Measurements from ENCODE around the gene RCL1.
"Not testable (repeated sequence)": the region's sequence is repeated elsewhere in the genome, so short reads cannot be mapped to it uniquely, and the experiment has no call there.

Gene RCL1

DNA sequence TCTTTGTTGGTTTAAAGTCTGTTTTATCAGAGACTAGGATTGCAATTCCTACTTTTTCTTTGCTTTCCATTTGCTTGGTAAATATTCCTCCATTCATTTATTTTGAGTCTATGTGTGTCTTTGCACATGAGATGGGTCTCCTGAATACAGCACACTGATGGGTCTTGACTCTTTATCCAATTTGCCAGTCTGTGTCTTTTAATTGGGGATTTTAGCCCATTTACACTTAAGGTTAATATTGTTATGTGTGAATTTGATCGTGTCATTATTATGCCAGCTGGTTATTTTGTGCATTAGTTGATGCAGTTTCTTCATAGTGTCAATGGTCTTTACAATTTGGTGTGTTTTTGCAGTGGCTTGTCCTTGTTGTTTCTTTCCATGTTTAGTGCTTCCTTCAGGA is 107.1 kb downstream of the RCL1 start:
- DNase-seq; in situ Hi-C loops (cut with HindIII; ENCODE audit: low pct_ligation_motif_present, low pct_unique_long_range_greater_than_20kb, low sequenced_read_pairs): not testable (repeated sequence)

DNA sequence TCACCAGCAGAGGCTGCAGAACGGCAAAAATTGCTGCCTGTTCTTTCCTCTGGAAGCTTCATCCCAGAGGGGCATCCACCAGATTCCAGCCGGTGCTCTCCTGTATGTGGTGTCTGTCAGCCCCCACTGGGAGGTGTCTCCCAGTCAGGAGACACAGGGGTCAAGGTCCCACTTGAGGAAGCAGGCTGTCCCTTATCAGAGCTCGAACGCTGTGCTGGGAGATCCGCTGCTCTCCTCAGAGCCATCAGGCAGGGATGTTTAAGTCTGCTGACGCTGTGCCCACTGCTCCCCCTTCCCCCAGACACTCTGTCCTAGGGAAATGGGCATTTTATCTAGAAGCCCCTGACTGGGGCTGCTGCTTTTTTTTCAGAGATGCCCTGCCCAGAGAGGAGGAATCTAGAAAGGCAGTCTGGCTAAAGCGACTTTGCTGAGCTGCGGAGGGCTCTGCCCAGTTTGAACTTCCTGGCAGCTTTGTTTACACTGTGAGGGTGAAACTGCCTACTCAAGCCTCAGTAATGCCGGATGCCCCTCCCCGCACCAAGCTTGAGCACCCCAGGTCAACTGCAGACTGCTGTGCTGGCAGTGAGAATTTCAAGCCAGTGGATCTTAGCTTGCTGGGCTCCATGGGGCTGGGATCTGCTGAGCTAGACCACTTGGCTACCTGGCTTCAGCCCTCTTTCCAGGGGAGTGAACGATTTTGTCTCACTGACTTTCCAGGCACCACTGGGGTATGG is 108.8 kb downstream of the RCL1 start:
- in situ Hi-C loops (cut with HindIII; ENCODE audit: low pct_ligation_motif_present, low pct_unique_long_range_greater_than_20kb, low sequenced_read_pairs); DNase-seq: not testable (repeated sequence)

DNA sequence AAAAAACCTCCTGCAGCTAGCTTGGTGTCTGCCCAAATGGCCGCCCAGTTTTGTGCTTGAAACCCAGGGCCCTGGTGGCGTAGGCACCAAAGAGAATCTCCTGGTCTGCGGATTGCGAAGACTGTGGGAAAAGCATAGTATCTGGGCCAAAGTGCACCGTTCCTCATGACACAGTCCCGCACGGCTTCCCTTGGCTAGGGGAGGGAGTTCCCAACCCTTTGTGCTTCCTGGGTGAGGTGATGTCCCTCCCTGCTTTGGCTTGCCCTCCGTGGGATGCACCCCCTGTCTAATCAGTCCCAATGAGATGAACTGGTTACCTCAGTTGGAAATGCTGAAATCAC is 109.4 kb downstream of the RCL1 start:
- DNase-seq: no peak
- in situ Hi-C loops (cut with HindIII; ENCODE audit: low pct_ligation_motif_present, low pct_unique_long_range_greater_than_20kb, low sequenced_read_pairs): no loop called here

DNA sequence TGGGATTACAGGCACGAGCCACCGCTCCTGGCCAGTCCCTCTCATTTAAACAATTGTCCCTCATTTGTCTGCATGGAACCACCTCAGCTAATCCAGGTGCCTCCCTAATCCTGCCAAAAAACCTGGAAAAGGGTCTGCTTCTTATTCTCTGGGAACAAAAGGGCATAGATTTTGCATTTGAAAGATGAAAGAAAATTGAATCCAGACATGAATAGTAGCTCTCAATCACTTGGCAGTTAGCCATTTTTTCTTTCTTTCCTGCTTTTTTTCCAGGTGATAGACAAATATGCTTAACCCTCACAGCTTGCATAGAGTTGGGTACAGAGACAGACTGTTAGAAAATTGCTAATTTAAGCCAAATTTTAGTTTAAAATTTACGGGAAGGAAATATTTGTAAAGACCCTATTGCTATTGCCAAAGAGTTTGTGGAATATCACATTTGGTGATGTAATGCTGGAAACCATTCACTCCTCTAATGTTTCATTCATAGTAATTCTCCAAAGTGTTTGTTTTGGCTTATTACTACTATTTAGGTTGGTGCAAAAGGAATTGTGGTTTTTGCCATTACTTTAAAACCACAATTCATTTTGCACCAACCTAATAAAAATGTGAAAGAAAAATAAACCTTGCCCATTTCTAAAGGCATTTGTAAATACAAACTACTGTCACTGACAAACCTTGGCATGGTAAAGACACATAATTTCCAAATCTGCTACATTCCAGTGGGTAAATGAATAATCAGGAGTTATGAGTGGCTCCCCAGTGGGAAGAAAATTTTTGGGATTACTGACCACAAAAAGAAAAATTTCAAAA is 111.8 kb downstream of the RCL1 start:
- DNase-seq: no peak
- in situ Hi-C loops (cut with HindIII; ENCODE audit: low pct_ligation_motif_present, low pct_unique_long_range_greater_than_20kb, low sequenced_read_pairs): no loop called here

DNA sequence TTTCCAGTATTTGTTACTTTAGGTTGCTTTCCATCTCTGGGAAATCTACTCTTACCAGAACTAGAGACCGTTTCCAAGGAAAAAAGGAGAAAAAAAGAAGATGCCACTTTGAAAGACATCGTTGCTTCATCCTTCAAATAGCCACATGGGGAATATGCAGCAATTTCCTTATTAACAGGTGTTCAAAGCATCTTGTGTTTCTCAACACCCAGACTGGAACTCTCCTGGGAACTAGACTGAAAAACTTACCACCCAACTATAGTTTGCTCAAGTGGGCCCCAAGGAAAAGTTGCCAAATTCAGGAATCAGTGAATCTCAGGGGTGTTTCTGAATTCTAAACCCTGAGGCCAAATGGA is 112.4 kb downstream of the RCL1 start:
- in situ Hi-C loops (cut with HindIII; ENCODE audit: low pct_ligation_motif_present, low pct_unique_long_range_greater_than_20kb, low sequenced_read_pairs): no loop called here
- no peak for DNase-seq
